Measurements from ENCODE around the gene PAK6.

The PAK6 gene

GRCh38 chr15:40238532-40239403 is at the start of gene PAK6:
Gene PAK6 (plus strand): TSS chr15:40239063. CDS start chr15:40264786, 25,723 bp downstream.
- in situ Hi-C loops (cut with MboI; ENCODE audit: low sequenced_read_pairs): no loop called here

GRCh38 chr15:40190591-40190990 is 48.3 kb upstream of the PAK6 start:
- in situ Hi-C loops (cut with MboI; ENCODE audit: low sequenced_read_pairs): loop anchor here (25.0 kb wide), 1 partner anchor 153 kb away; the partner anchor contains the start of gene SRP14

- in situ Hi-C loops (cut with MboI; ENCODE audit: low sequenced_read_pairs): loop anchor here (25.0 kb wide), 1 partner anchor 156 kb away; the partner anchor contains the start of gene SRP14
Measured at GRCh38 chr15:40192942-40193341, 45.9 kb upstream of the PAK6 start.

GRCh38 chr15:40197434-40197833 is 41.4 kb upstream of the PAK6 start:
- in situ Hi-C loops (cut with MboI; ENCODE audit: low sequenced_read_pairs): loop anchor here (25.0 kb wide), 1 partner anchor 160 kb away; the partner anchor contains the start of gene SRP14

- in situ Hi-C loops (cut with MboI; ENCODE audit: low sequenced_read_pairs): loop anchor here (25.0 kb wide), 1 partner anchor 161 kb away; the partner anchor contains the start of gene SRP14
Measured at GRCh38 chr15:40198355-40199085, 40.3 kb upstream of the PAK6 start.

GRCh38 chr15:40204100-40204499 is 34.8 kb upstream of the PAK6 start:
- in situ Hi-C loops (cut with MboI; ENCODE audit: low sequenced_read_pairs): no loop called here

GRCh38 chr15:40217166-40217824 is 21.6 kb upstream of the PAK6 start:
- in situ Hi-C loops (cut with MboI; ENCODE audit: low sequenced_read_pairs): no loop called here

- in situ Hi-C loops (cut with MboI; ENCODE audit: low sequenced_read_pairs): no loop called here
Measured at GRCh38 chr15:40219801-40220200, 19.1 kb upstream of the PAK6 start.

GRCh38 chr15:40222131-40222530 is 16.7 kb upstream of the PAK6 start:
- in situ Hi-C loops (cut with MboI; ENCODE audit: low sequenced_read_pairs): no loop called here

- in situ Hi-C loops (cut with MboI; ENCODE audit: low sequenced_read_pairs): no loop called here
Measured at GRCh38 chr15:40226736-40227135, 12.1 kb upstream of the PAK6 start.

- in situ Hi-C loops (cut with MboI; ENCODE audit: low sequenced_read_pairs): no loop called here
Measured at GRCh38 chr15:40229316-40229715, 9.5 kb upstream of the PAK6 start.

GRCh38 chr15:40229956-40230355 is 8.9 kb upstream of the PAK6 start:
- in situ Hi-C loops (cut with MboI; ENCODE audit: low sequenced_read_pairs): no loop called here

- in situ Hi-C loops (cut with MboI; ENCODE audit: low sequenced_read_pairs): no loop called here
Measured at GRCh38 chr15:40232625-40233070, 6.2 kb upstream of the PAK6 start.

GRCh38 chr15:40233727-40234577 is 4.9 kb upstream of the PAK6 start:
- in situ Hi-C loops (cut with MboI; ENCODE audit: low sequenced_read_pairs): no loop called here

- in situ Hi-C loops (cut with MboI; ENCODE audit: low sequenced_read_pairs): no loop called here
Measured at GRCh38 chr15:40234783-40235182, 4.1 kb upstream of the PAK6 start.

GRCh38 chr15:40235201-40235885 is 3.5 kb upstream of the PAK6 start:
- in situ Hi-C loops (cut with MboI; ENCODE audit: low sequenced_read_pairs): no loop called here

GRCh38 chr15:40239404-40239692 is 485 bp downstream of the PAK6 start:
- in situ Hi-C loops (cut with MboI; ENCODE audit: low sequenced_read_pairs): no loop called here

GRCh38 chr15:40239693-40240618 is 1.1 kb downstream of the PAK6 start:
- in situ Hi-C loops (cut with MboI; ENCODE audit: low sequenced_read_pairs): no loop called here

Data from HL-60/S4 treated with phorbol 12-myristate 13-acetate at 8.2 ng/mL for 4 days and 3 days (cell line).